Activated naive CD8-positive, alpha-beta T cell treated with anti-CD3 and anti-CD28 coated beads, Interleukin-2, amount 10 ng/mL, durations not matched to agents 7 days and 5 days (primary cell): Measurements from ENCODE around the gene SBK3. TPM values are rescaled to one million over a fixed set of nuclear protein-coding genes. Genes with fewer than 3 reads are reported as not detected.
A peak's percentile ranks its signal among the peaks of the same experiment; 100 is the strongest.
"Not testable (repeated sequence)": the region's sequence is repeated elsewhere in the genome, so short reads cannot be mapped to it uniquely, and the experiment has no call there.

Experiments
- ATAC-seq: fragments of 150-1000 bp; cut with Tn5 transposase; one replicate; pipeline ENCODE4 v1.10.0; 2021; ENCODE audit warnings: low read depth, moderate library complexity
- POLR2A ChIA-PET: fragments of 350-600 bp; sonication (Branson Sonifier 250); formaldehyde crosslinking; loops from one replicate; lab custom pipeline; 2021; ENCODE audit warnings: antibody characterized with exemption; lab: Charles Lee
- DNase-seq: peaks from one replicate; pipeline ENCODE4 v3.0.0; 2021
- H3K27ac Mint-ChIP-seq: one replicate; pipeline ENCODE4 v1.8.0; 2022; ENCODE audit warnings: mild to moderate bottlenecking, mixed read lengths
- H3K27me3 Mint-ChIP-seq: one replicate; pipeline ENCODE4 v1.8.0; 2022; ENCODE audit warnings: mild to moderate bottlenecking, moderate library complexity, mixed read lengths
- H3K36me3 Mint-ChIP-seq: one replicate; pipeline ENCODE4 v1.8.0; 2021; ENCODE audit warnings: mild to moderate bottlenecking, mixed read lengths
- H3K4me1 Mint-ChIP-seq: one replicate; pipeline ENCODE4 v1.8.0; 2021; ENCODE audit warnings: mixed read lengths
- H3K4me3 Mint-ChIP-seq: one replicate; pipeline ENCODE4 v1.8.0; 2022; ENCODE audit warnings: mild to moderate bottlenecking, moderate library complexity, mixed read lengths
- H3K9me3 Mint-ChIP-seq: one replicate; pipeline ENCODE4 v1.8.0; 2021; ENCODE audit warnings: mixed read lengths
- total RNA-seq, 2 experiments: library from RNA; stranded (reverse); gene quantifications; one replicate each; pipeline ENCODE4 v1.2.3, GENCODE V29; 2021

The SBK3 gene
- total RNA-seq, 2 experiments from 2014 or later = not detected

GRCh38 chr19:55504252-55504603, 41.1 kb downstream of the SBK3 start:
- no peak overlapping the region for H3K27ac Mint-ChIP-seq
- peaks cover 6% of the 10 kb centered on the region for H3K27me3 Mint-ChIP-seq
- peak overlapping the region; percentile 73 for H3K4me3 Mint-ChIP-seq
- H3K36me3 Mint-ChIP-seq = peaks cover 9% of the 10 kb centered on the region
- peaks cover 15% of the 10 kb centered on the region for H3K4me1 Mint-ChIP-seq
- ATAC-seq (no peak), DNase-seq (no peak)
- H3K9me3 Mint-ChIP-seq = peaks cover 2% of the 10 kb centered on the region
- POLR2A ChIA-PET = interaction anchor here (0.6 to 1.5 kb wide), 14 partner anchors 19 to 251 kb away, joined by 3 to 11 read pairs (median 4); partner anchors contain the start of genes ISOC2, NAT14, UBE2S and ZNF628

GRCh38 chr19:55503502-55504251, 41.7 kb downstream of the SBK3 start:
- POLR2A ChIA-PET = interaction anchor here (0.6 to 1.5 kb wide), 15 partner anchors 18 to 250 kb away, joined by 3 to 11 read pairs (median 3); partner anchors contain the start of genes ISOC2, NAT14, UBE2S and ZNF628
- peaks cover 2% of the 10 kb centered on the region for H3K9me3 Mint-ChIP-seq
- peaks cover 9% of the 10 kb centered on the region for H3K36me3 Mint-ChIP-seq
- H3K27me3 Mint-ChIP-seq = peaks cover 3% of the 10 kb centered on the region
- ATAC-seq (peak; percentile 96), DNase-seq (peak; percentile 96)
- H3K4me3 Mint-ChIP-seq = peak overlapping the region; percentile 73
- H3K4me1 Mint-ChIP-seq = peaks cover 15% of the 10 kb centered on the region
- H3K27ac Mint-ChIP-seq = peak overlapping the region; percentile 77

- Mint-ChIP-seq H3K27me3 (peaks cover 3% of the 10 kb centered on the region), H3K4me1 (peaks cover 15% of the 10 kb centered on the region), H3K27ac (peak overlapping the region; percentile 77), H3K36me3 (peaks cover 9% of the 10 kb centered on the region), H3K4me3 (peak overlapping the region; percentile 73), H3K9me3 (peaks cover 2% of the 10 kb centered on the region)
- POLR2A ChIA-PET = interaction anchor here (0.7 to 1.3 kb wide), 5 partner anchors 18 to 103 kb away, joined by 3 to 11 read pairs (median 3); partner anchors contain the start of genes FIZ1, NAT14, UBE2S and ZNF865
- DNase-seq (no peak), ATAC-seq (no peak)
Observed at GRCh38 chr19:55503157-55503501, 42.2 kb downstream of the SBK3 start.

- no peaks in the 10 kb centered on the region for H3K27me3 Mint-ChIP-seq
- DNase-seq = no peak
- ATAC-seq = no peak
- no peak overlapping the region for H3K4me3 Mint-ChIP-seq
- peak overlapping the region; percentile 29 for H3K27ac Mint-ChIP-seq
- peaks cover 15% of the 10 kb centered on the region for H3K4me1 Mint-ChIP-seq
- POLR2A ChIA-PET = interaction anchor here (0.7 kb wide), 1 partner anchor 97 kb away, joined by 3 read pairs; the partner anchor contains the start of gene FIZ1
- H3K9me3 Mint-ChIP-seq = peaks cover 2% of the 10 kb centered on the region
- peaks cover 9% of the 10 kb centered on the region for H3K36me3 Mint-ChIP-seq
Observed at GRCh38 chr19:55502197-55502952, 43.0 kb downstream of the SBK3 start.

- DNase-seq (no peak), ATAC-seq (no peak)
- Mint-ChIP-seq H3K27me3 (no peaks in the 10 kb centered on the region), H3K36me3 (peaks cover 9% of the 10 kb centered on the region), H3K27ac (no peak overlapping the region), H3K4me1 (peaks cover 15% of the 10 kb centered on the region), H3K9me3 (peaks cover 2% of the 10 kb centered on the region), H3K4me3 (no peak overlapping the region)
- POLR2A ChIA-PET = interaction anchor here (1.0 kb wide), 1 partner anchor 131 kb away, joined by 3 read pairs; no protein-coding TSS in a partner anchor
Observed at GRCh38 chr19:55500368-55500952, 44.9 kb downstream of the SBK3 start.

- Mint-ChIP-seq H3K4me1 (peaks cover 11% of the 10 kb centered on the region), H3K27ac (no peak overlapping the region), H3K9me3 (peaks cover 2% of the 10 kb centered on the region), H3K36me3 (peaks cover 6% of the 10 kb centered on the region), H3K4me3 (no peak overlapping the region), H3K27me3 (peaks cover 2% of the 10 kb centered on the region)
- POLR2A ChIA-PET = interaction anchor here (2.0 kb wide), 1 partner anchor 22 kb away, joined by 5 read pairs; the partner anchor contains the start of gene ZNF628
- DNase-seq = no peak
- ATAC-seq = no peak
Observed at GRCh38 chr19:55498246-55498840, 47.0 kb downstream of the SBK3 start.

- POLR2A ChIA-PET = no interaction called here
- Mint-ChIP-seq H3K27ac (no peak overlapping the region), H3K36me3 (peaks cover 4% of the 10 kb centered on the region), H3K27me3 (peaks cover 2% of the 10 kb centered on the region), H3K4me1 (peaks cover 8% of the 10 kb centered on the region), H3K9me3 (no peaks in the 10 kb centered on the region), H3K4me3 (no peak overlapping the region)
- no peak for DNase-seq
- no peak for ATAC-seq
Observed at GRCh38 chr19:55497763-55498162, 47.6 kb downstream of the SBK3 start.

- H3K27ac Mint-ChIP-seq, H3K36me3 Mint-ChIP-seq, POLR2A ChIA-PET, ATAC-seq, DNase-seq, H3K4me1 Mint-ChIP-seq, H3K4me3 Mint-ChIP-seq, H3K27me3 Mint-ChIP-seq, H3K9me3 Mint-ChIP-seq: not testable (repeated sequence)
Observed at GRCh38 chr19:55496820-55497219, 48.5 kb downstream of the SBK3 start.

- Mint-ChIP-seq H3K36me3 (no peaks in the 10 kb centered on the region), H3K4me3 (no peak overlapping the region), H3K27me3 (peaks cover 6% of the 10 kb centered on the region), H3K9me3 (no peaks in the 10 kb centered on the region), H3K27ac (no peak overlapping the region), H3K4me1 (no peaks in the 10 kb centered on the region)
- ATAC-seq (no peak), DNase-seq (no peak)
- POLR2A ChIA-PET = no interaction called here
Observed at GRCh38 chr19:55495646-55496349, 49.5 kb downstream of the SBK3 start.

- H3K4me3 Mint-ChIP-seq = peak overlapping the region; percentile 74
Observed at GRCh38 chr19:55494172-55494761, 51.1 kb downstream of the SBK3 start.

GRCh38 chr19:55493645-55494171, 51.6 kb downstream of the SBK3 start:
- no peaks in the 10 kb centered on the region for H3K9me3 Mint-ChIP-seq
- H3K36me3 Mint-ChIP-seq = no peaks in the 10 kb centered on the region
- H3K4me1 Mint-ChIP-seq = no peaks in the 10 kb centered on the region
- POLR2A ChIA-PET = interaction anchor here (0.9 to 1.2 kb wide), 2 partner anchors 9 to 75 kb away, joined by 3 to 7 read pairs; partner anchors contain the start of gene NAT14
- peaks cover 6% of the 10 kb centered on the region for H3K27me3 Mint-ChIP-seq
- DNase-seq (no peak), ATAC-seq (no peak)
- no peak overlapping the region for H3K4me3 Mint-ChIP-seq
- no peak overlapping the region for H3K27ac Mint-ChIP-seq

More at GRCh38 chr19:55494172-55494761, 51.1 kb downstream of the SBK3 start:
- H3K9me3 Mint-ChIP-seq = no peaks in the 10 kb centered on the region
- peak; percentile 53 for ATAC-seq
- H3K27me3 Mint-ChIP-seq = peaks cover 6% of the 10 kb centered on the region
- no peaks in the 10 kb centered on the region for H3K36me3 Mint-ChIP-seq
- DNase-seq = peak; percentile 35
- H3K4me1 Mint-ChIP-seq = no peaks in the 10 kb centered on the region
- POLR2A ChIA-PET = interaction anchor here (0.9 to 1.2 kb wide), 3 partner anchors 9 to 138 kb away, joined by 3 to 7 read pairs (median 3); partner anchors contain the start of gene NAT14
- peak overlapping the region; percentile 63 for H3K27ac Mint-ChIP-seq
